Measurements from ENCODE around the gene NPTXR.
A peak's percentile ranks its signal among the peaks of the same experiment; 100 is the strongest.
"Not testable (repeated sequence)": the region's sequence is repeated elsewhere in the genome, so short reads cannot be mapped to it uniquely, and the experiment has no call there.

The NPTXR gene

DNA sequence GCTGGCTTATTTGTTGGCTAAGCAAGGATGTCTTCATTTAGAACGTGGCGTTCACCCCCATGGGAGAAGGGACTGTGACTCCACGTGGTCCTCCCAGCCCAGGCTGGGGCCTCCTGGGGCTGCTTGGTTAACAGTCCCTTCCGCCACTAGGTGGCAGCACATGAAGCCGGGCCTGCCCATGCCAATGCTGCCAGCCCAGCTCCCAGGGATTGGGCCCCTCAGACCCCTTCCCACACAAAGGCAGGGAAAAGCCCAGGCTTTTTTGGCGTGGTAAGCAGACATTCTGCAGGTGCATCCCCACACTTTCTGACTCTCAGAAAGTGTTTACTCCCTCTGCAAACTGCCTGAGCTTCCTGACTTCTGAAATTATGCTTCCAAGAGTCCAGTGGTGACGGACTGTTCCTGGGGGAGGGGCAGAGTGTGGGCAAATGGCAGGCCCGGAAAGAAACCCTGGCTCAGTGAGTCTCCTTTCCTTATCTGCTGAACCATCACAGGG lies 25.1 kb upstream of the NPTXR start:
- DNase-seq (ENCODE audit: low read depth in 2 of 2): peak in 1 of 2 experiments; percentile 33

GRCh38 chr22:38868286-38868721 lies 24.5 kb upstream of the NPTXR start:
- DNase-seq (ENCODE audit: low read depth in 2 of 2): no peak

GRCh38 chr22:38867471-38868285 lies 23.9 kb upstream of the NPTXR start:
- DNase-seq (ENCODE audit: low read depth in 2 of 2): no peak

DNA sequence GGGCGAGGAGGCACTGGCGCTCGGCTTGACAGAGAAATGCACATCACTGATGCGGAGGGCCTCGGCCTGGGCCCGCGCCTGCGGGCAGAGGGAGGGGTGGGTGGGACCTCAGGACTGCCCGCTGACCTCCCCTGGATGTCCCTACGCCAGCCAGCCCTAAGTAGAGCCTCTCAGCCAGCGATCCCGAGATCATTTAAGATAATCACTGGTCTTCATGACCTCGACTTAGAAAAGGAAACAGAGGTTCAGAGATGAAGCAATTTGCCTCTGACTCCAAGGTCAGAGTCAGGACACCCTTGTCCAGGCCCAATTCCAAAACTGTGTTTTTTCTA lies 23.3 kb upstream of the NPTXR start:
- DNase-seq (ENCODE audit: low read depth in 2 of 2): no peak

DNA sequence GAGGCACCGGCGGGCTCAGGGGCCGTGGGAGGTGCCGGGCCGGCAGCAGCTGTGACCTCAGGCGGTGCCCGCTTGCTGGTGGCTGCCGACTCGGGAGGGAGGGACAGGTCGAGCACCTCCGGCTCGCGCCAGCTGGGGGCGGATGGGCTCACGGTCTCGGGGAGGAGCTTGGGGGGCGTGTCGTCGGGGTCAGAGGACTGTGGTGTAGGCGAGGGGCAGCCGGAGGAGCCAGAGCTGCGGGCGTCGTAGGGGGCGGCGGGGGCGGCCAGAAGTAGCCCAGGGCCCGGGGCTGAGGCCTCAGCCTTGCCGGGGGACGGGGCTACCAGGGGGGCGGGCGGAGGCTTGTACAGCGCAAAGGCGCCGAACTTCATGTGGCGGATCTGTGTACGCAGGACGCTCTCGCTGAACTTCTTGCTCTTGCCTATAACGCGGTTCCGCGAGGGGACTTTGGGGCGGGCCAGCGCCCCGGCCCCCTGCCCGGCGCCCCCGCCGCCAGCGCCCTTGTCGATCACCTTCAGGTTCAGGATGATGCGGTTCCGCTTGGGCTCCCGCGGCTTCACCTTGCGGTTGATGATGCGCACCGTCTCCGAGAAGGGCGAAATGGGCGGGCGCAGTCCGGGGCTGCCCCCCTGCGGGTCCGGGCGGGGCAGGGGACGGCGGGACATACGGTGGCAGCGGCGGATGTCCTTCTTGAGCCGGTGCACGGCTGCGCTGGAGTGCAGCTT lies 22.7 kb upstream of the NPTXR start:
- no peak for DNase-seq (ENCODE audit: low read depth in 2 of 2)

DNA sequence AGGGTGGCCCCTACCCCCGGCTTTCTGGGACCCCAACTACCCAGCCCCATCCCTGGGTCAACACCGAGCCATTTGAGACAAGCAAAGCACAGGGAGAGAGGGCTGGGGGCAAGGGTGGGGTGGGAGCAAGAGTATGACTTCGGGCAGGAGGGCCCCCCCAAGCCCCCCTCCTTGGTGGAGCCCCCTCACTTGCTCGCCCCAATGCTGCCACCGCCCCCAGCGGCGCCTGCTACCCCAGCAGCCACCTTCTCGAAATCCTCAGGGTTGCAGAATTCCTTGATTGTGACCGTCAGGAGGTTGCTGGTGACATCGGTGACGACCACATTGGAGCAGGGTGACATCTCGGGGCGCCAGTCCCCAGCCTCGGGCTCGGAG lies 22.2 kb upstream of the NPTXR start:
- no peak for DNase-seq (ENCODE audit: low read depth in 2 of 2)

- no peak for DNase-seq (ENCODE audit: low read depth in 2 of 2)
Measured at GRCh38 chr22:38865201-38866023, 21.6 kb upstream of the NPTXR start.

DNA sequence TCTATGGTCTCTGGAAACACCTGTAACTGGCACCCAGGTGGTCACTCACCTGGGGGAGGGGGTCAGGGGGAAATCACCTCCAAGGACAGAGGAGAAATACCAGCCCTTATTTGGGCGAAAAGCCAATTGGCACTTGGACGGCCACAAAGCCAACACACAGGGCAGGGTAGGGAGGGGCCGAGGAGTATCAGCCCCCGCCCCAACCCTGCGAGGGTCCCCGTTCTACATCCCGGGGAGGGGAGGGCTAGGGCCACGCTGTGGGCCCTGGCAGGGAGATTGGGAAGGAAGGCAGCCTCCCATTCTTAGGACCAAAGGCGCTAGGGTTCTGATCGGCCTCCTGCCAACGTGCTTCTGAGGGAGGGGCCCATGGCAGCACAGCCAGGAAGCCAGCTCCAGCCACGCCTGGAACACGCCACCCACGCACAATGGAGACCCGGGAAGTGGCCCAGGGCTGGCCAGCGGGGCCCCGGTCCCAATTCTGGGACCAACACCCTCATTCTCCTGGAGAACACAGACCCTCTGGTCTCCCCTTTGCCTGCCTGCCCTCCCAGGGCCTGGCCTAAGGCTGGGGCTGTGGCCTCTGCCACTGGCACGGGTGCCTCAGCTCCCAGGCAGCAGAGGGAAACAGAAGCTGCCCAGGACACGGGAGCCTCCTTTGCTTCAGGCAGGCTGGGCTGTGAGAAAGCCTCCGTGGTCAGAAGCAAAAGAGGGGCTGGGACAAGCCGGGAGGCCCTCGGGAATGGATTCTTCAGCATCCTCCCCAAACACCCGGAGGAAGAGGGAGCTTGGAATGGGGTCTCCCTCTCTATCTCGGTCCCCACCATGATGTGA lies 20.7 kb upstream of the NPTXR start:
- no peak for DNase-seq (ENCODE audit: low read depth in 2 of 2)

DNA sequence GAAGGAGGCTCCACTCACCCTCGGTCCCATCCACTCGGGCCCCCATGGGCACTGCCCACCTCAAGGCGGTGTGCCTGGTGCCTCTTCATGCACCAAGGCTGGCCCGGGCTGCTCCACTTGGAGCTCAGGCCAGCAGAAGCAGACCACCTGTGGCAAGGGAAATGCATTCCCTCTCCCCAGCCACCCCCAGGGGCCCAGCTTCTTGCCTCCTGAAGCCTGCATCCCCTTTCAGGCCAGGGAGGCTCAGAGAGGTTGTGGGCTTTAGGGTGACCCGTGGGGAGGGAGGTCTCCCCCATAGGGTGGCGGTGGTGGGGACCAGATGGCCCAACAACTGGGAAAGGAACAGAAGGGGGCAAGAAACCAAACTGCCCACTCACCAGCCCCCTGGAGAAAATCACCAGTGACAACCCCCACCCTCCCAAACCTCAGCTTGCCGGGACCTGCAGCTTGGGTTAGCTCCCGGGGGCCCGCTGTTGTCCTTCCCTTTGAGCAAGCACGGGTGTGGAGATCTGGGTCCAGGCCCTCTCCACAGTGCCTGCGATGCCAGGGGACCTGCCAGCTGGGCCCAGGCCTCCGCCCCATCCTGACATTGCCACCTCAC lies 19.8 kb upstream of the NPTXR start:
- no peak for DNase-seq (ENCODE audit: low read depth in 2 of 2)

- DNase-seq (ENCODE audit: low read depth in 2 of 2): no peak
Measured at GRCh38 chr22:38862375-38863329, 18.8 kb upstream of the NPTXR start.

DNA sequence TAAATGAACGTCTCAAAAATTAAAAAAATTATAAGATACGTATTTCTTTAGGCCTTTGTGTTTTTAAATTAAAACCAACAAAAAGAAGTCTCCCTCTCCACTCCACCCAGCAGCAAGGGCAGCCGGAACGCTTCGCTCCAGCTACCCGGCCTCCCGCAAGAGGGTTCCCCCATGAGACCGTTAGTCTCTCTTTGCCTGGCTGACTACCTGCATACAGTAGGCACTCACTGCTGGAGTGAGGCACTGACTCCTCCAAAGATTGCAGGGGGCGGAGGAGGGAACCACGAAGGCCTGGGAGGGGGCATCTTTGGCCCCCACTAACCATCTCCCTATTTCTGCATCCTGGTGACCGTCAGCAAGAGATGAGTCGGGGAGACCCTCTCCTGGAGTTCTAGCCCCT lies 18.1 kb upstream of the NPTXR start:
- no peak for DNase-seq (ENCODE audit: low read depth in 2 of 2)

GRCh38 chr22:38861170-38861876 lies 17.5 kb upstream of the NPTXR start:
- no peak for DNase-seq (ENCODE audit: low read depth in 2 of 2)

DNA sequence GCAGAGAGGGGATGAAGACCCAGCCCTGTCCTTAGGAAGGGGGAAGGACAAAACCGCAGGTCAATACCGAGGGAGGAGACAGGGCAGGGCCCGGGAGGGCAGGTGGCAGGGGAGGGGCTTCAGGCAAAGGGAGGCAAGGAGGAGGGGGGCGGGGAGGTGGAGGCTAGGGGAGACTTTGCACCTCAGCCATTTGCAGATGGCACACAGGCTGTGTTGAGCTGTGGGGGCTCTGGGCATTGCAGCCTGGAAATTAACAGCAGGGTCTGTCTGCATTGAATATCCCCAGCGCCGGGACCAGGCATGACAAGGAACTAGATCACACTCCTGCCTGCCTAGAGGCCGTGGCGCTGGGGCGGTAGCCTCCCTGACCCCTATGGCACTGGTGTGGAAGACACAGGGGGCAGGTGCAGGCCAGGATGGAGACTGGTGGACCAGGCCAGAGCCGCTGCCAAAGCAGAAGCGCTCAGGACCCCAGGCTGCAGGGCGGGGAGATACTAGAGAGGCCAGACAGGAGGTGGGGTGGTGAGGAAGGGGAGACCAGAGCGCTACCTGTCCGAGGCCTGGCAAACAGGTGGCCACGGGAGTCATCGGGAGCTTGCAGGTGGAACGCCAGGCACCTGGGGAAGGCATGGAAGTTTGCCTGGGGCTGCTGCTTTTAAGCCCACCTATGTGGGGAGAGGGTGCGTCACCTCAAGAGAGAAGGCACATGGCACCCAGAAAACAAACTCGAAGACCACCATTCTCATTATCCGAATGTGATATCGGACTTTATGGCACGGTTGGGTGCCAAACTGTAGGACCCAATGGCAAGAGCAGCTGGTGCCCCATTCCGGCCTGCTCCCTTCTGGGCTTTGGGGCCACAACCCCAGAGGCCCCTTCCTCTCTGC lies 16.7 kb upstream of the NPTXR start:
- no peak for DNase-seq (ENCODE audit: low read depth in 2 of 2)

- no peak for DNase-seq (ENCODE audit: low read depth in 2 of 2)
Measured at GRCh38 chr22:38859581-38860282, 15.9 kb upstream of the NPTXR start.

DNA sequence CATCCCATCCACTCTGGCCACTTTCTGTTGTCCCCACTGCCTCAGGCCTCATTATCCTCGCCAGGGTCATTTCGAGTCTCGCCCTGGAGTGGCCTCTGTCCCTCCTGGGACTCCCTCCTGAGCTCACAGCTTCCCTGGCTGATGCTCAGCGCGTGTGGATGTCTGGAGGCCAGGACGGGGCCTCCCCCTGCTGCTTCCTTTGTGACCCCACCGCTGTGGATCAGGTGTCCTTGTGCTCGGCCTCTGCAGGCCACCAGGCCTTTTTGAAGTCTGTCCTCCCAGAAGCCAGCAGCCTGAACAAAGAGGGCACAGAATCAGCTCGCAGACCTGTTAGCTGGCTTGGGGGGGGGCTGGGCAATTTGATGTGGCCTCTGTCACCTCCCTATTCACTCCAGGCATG lies 14.7 kb upstream of the NPTXR start:
- no peak for DNase-seq (ENCODE audit: low read depth in 2 of 2)

DNA sequence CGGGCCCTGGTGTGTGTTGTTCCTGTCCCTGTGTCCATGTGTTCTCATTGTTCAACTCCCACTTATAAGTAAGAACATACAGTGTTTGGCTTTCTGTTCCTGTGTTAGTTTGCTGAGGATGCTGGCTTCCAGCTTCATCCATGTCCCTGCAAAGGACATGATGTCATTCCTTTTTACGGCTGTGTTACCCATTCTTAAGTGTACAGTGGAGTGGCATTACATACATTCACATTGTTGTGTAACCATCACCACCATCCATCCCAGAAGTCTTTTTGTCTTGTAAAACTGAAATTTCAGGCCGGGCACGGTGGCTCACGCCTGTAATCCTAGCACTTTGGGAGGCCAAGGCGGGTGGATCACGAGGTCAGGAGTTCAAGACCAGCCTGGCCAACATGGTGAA lies 10.6 kb upstream of the NPTXR start:
- not testable (repeated sequence) for DNase-seq (ENCODE audit: low read depth in 2 of 2)

GRCh38 chr22:38853883-38854282 lies 10.1 kb upstream of the NPTXR start:
- not testable (repeated sequence) for DNase-seq (ENCODE audit: low read depth in 2 of 2)
